Measurements from ENCODE around the gene RAPGEF2. TPM values are rescaled to one million over a fixed set of nuclear protein-coding genes. Genes with fewer than 3 reads are reported as not detected.

Gene RAPGEF2
- total and polyA plus RNA-seq, 9 of the 15 experiments (the other 6 are each of a cell fraction or from before 2014, with no cell fraction given), result 3.1 to 32.6 (median 23.1) TPM

Small RNA genes within 50 kb of the gene (microRNA-seq; reads per million reads assigned to microRNA genes)
- not detected for gene MIR3688-1 (ENCODE audit: borderline microRNAs expressed)
- not detected for gene MIR3688-2 (ENCODE audit: borderline microRNAs expressed)

Small RNA genes within 50 kb of the gene (small RNA-seq; reads per million reads assigned to genes)
- not detected for gene AC074344.1
- gene MIR3688-1, result not detected
- gene RF00019, result not detected
